Measurements from ENCODE around the gene PANK2.
A peak's percentile ranks its signal among the peaks of the same experiment; 100 is the strongest.

The PANK2 gene

GRCh38 chr20:3932277-3932676 lies 43.1 kb downstream of the PANK2 start:
- peak overlapping the region; percentile 8 for H3K4me3 ChIP-seq (ENCODE audit: low read depth, low read length, poor library complexity, severe bottlenecking)
- H3K9me2 ChIP-seq (ENCODE audit: low read depth, low read length) = no peaks in the 10 kb centered on the region
- 0 out of 2 replicates have a peak, but pooled peaks cover 7% of the 10 kb centered on the region for H3F3A ChIP-seq (ENCODE audit: insufficient read depth, low read length)
- H3K79me2 ChIP-seq (ENCODE audit: insufficient read depth, low read length) = no peaks in the 10 kb centered on the region
- no peaks in the 10 kb centered on the region for H4K20me1 ChIP-seq (ENCODE audit: insufficient read depth, low read length)
- H2AFZ ChIP-seq (ENCODE audit: low read length) = no peak overlapping the region
- no peaks in the 10 kb centered on the region for H3K36me3 ChIP-seq (ENCODE audit: insufficient read depth, low read length)
- H3K9ac ChIP-seq (ENCODE audit: low read length) = no peak overlapping the region
- no peaks in the 10 kb centered on the region for H3K9me3 ChIP-seq (ENCODE audit: low read length)
- peak overlapping the region; percentile 89 for H3K27ac ChIP-seq (ENCODE audit: low read depth, low read length, poor library complexity, severe bottlenecking)
- TF ChIP-seq, protein P1, sequence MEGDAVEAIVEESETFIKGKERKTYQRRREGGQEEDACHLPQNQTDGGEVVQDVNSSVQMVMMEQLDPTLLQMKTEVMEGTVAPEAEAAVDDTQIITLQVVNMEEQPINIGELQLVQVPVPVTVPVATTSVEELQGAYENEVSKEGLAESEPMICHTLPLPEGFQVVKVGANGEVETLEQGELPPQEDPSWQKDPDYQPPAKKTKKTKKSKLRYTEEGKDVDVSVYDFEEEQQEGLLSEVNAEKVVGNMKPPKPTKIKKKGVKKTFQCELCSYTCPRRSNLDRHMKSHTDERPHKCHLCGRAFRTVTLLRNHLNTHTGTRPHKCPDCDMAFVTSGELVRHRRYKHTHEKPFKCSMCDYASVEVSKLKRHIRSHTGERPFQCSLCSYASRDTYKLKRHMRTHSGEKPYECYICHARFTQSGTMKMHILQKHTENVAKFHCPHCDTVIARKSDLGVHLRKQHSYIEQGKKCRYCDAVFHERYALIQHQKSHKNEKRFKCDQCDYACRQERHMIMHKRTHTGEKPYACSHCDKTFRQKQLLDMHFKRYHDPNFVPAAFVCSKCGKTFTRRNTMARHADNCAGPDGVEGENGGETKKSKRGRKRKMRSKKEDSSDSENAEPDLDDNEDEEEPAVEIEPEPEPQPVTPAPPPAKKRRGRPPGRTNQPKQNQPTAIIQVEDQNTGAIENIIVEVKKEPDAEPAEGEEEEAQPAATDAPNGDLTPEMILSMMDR (IDR thresholded peaks at IDR 0.05; ENCODE audit: low read length) = no peak
- no peak for TF ChIP-seq EZH2 (IDR thresholded peaks at IDR 0.05; ENCODE audit: borderline replicate concordance, low read length)
- peaks cover 86% of the 10 kb centered on the region for H3K4me1 ChIP-seq (ENCODE audit: insufficient read depth, low read length, severe bottlenecking)
- peak overlapping the region; percentile 36 for H3K4me2 ChIP-seq (ENCODE audit: low read length)
- H3K27me3 ChIP-seq (ENCODE audit: insufficient read depth, low read length) = no peaks in the 10 kb centered on the region

- H3K27me3 ChIP-seq (ENCODE audit: insufficient read depth, low read length) = no peaks in the 10 kb centered on the region
- H3K79me2 ChIP-seq (ENCODE audit: insufficient read depth, low read length) = no peaks in the 10 kb centered on the region
- H3K9me3 ChIP-seq (ENCODE audit: low read length) = no peaks in the 10 kb centered on the region
- no peaks in the 10 kb centered on the region for H4K20me1 ChIP-seq (ENCODE audit: insufficient read depth, low read length)
- H3F3A ChIP-seq (ENCODE audit: insufficient read depth, low read length) = 0 out of 2 replicates have a peak, but pooled peaks cover 2% of the 10 kb centered on the region
- peak overlapping the region; percentile 36 for H3K4me2 ChIP-seq (ENCODE audit: low read length)
- H3K27ac ChIP-seq (ENCODE audit: low read depth, low read length, poor library complexity, severe bottlenecking) = peak overlapping the region; percentile 89
- H3K9me2 ChIP-seq (ENCODE audit: low read depth, low read length) = no peaks in the 10 kb centered on the region
- no peak overlapping the region; the same call in 1 of the 2 replicates for H3K9ac ChIP-seq (ENCODE audit: low read length)
- no peaks in the 10 kb centered on the region for H3K36me3 ChIP-seq (ENCODE audit: insufficient read depth, low read length)
- H3K4me3 ChIP-seq (ENCODE audit: low read depth, low read length, poor library complexity, severe bottlenecking) = peak overlapping the region; percentile 8
- H2AFZ ChIP-seq (ENCODE audit: low read length) = no peak overlapping the region
- H3K4me1 ChIP-seq (ENCODE audit: insufficient read depth, low read length, severe bottlenecking) = peaks cover 82% of the 10 kb centered on the region
- TF ChIP-seq EZH2 (IDR thresholded peaks at IDR 0.05; ENCODE audit: borderline replicate concordance, low read length) = no peak
- TF ChIP-seq, protein P1 (IDR thresholded peaks at IDR 0.05; ENCODE audit: low read length) = no peak
These were observed 43.5 kb downstream of the PANK2 start for GRCh38 chr20:3932681-3933080.

DNA sequence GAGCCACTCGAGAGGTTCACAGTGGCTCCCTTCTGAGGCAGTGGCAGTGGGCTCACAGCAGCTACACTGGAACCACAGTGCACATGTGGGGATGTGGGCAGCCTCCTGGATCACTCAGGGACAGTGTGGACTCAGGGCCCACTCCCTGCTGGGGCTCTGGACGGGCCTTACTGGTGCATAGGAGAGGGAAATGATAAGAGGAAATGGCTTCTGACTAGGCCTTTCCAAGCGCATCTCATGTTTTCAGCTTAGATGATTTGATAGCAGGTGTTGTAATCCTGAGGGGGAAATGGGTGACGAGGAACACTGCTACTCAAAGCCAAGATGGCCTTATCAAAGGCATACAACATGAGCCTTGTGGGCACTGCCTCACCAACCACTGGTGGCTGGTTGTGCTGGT lies 44.0 kb downstream of the PANK2 start:
- Histone ChIP-seq H3K79me2 (ENCODE audit: insufficient read depth, low read length) (no peaks in the 10 kb centered on the region), H3K4me1 (ENCODE audit: insufficient read depth, low read length, severe bottlenecking) (peaks cover 77% of the 10 kb centered on the region), H3K4me3 (ENCODE audit: low read depth, low read length, poor library complexity, severe bottlenecking) (no peak overlapping the region), H3F3A (ENCODE audit: insufficient read depth, low read length) (no peaks in the 10 kb centered on the region), H4K20me1 (ENCODE audit: insufficient read depth, low read length) (no peaks in the 10 kb centered on the region), H3K36me3 (ENCODE audit: insufficient read depth, low read length) (no peaks in the 10 kb centered on the region), H3K4me2 (ENCODE audit: low read length) (peak overlapping the region; percentile 36; the same call in 1 of the 2 replicates), H2AFZ (ENCODE audit: low read length) (peak overlapping the region; percentile 32; the same call in 1 of the 2 replicates), H3K9ac (ENCODE audit: low read length) (peak overlapping the region; percentile 7; the same call in 1 of the 2 replicates), H3K27me3 (ENCODE audit: insufficient read depth, low read length) (no peaks in the 10 kb centered on the region), H3K9me2 (ENCODE audit: low read depth, low read length) (no peaks in the 10 kb centered on the region), H3K27ac (ENCODE audit: low read depth, low read length, poor library complexity, severe bottlenecking) (peak overlapping the region; percentile 89), H3K9me3 (ENCODE audit: low read length) (no peaks in the 10 kb centered on the region)
- TF ChIP-seq, protein P1 (IDR thresholded peaks at IDR 0.05; ENCODE audit: low read length) = no peak
- no peak for TF ChIP-seq EZH2 (IDR thresholded peaks at IDR 0.05; ENCODE audit: borderline replicate concordance, low read length)
